SK-N-SH (cell line): Measurements from ENCODE around the gene ARHGEF17. TPM values are rescaled to one million over a fixed set of nuclear protein-coding genes. Genes with fewer than 3 reads are reported as not detected.

Experiments
- CTCF ChIA-PET: fragments of 300-600, 350-600 bp; formaldehyde crosslinking; extraction: SDS; loops from one replicate; lab custom pipeline; 2021; lab: Yijun Ruan, JAX
- POLR2A ChIA-PET: fragments of 350-600 bp; sonication (Branson Sonifier 250); formaldehyde crosslinking; extraction: SDS; loops from one replicate; lab custom pipeline; 2020; ENCODE audit warnings: antibody characterized with exemption, inconsistent platforms; lab: Yijun Ruan, JAX
- DNase-seq: peaks from one replicate; pipeline ENCODE4 v3.0.0; 2012
- H2AFZ ChIP-seq: fragments of 200-600 bp; sonication (generic); 2 replicates; pipeline ENCODE4 v1.8.1; 2016; ENCODE audit warnings: antibody characterized with exemption, mild to moderate bottlenecking, low read depth
- H3F3A ChIP-seq: fragments of 200-600 bp; sonication (generic); replicated peaks from 2 replicates; pipeline ENCODE3; 2016; ENCODE audit warnings: antibody characterized with exemption, mild to moderate bottlenecking; ENCODE audit not compliant: insufficient read depth
- H3K27ac ChIP-seq, 2 experiments: fragments of 200-500 bp in 1 of 2; fragments of 200-600 bp in 1 of 2; sonication (Bioruptor generic) in 1 of 2; sonication (generic), shearing (Covaris generic) in 1 of 2; 2 replicates each; pipeline versions ENCODE4 v1.5.1 to v1.6.1; 2014 to 2016; ENCODE audit warnings: low read depth in 2 of 2, inconsistent platforms in 1 of 2, low read length in 1 of 2, mild to moderate bottlenecking in 1 of 2, mixed read lengths in 1 of 2
- H3K27me3 ChIP-seq: fragments of 200-600 bp; sonication (generic), shearing (Covaris generic); 2 replicates; pipeline ENCODE4 v1.6.1; 2016; ENCODE audit warnings: mixed run types; ENCODE audit not compliant: insufficient read depth
- H3K36me3 ChIP-seq, 2 experiments: fragments of 200-500 bp in 1 of 2; fragments of 200-600 bp in 1 of 2; sonication (Bioruptor generic) in 1 of 2; sonication (generic) in 1 of 2; replicated peaks in 1 of 2; 2 replicates each; pipeline versions ENCODE3 to v1.5.1; 2014 to 2016; ENCODE audit warnings: low read length in 1 of 2, mild to moderate bottlenecking in 1 of 2; ENCODE audit not compliant: insufficient read depth in 2 of 2, control insufficient read depth in 1 of 2
- H3K4me1 ChIP-seq, 2 experiments: fragments of 200-500 bp in 1 of 2; fragments of 200-600 bp in 1 of 2; sonication (Bioruptor generic) in 1 of 2; sonication (generic), shearing (Covaris generic) in 1 of 2; 2 replicates each; pipeline versions ENCODE4 v1.5.1 to v1.6.1; 2014 to 2016; ENCODE audit warnings: low read depth in 1 of 2, low read length in 1 of 2, mixed run types in 1 of 2; ENCODE audit not compliant: insufficient read depth in 2 of 2, control insufficient read depth in 1 of 2
- H3K4me2 ChIP-seq: fragments of 200-600 bp; sonication (generic), shearing (Covaris generic); 2 replicates; pipeline ENCODE4 v1.6.1; 2017; ENCODE audit warnings: mixed run types
- H3K4me3 ChIP-seq, 2 experiments: fragments of 200-500 bp in 1 of 2; fragments of 200-600 bp in 1 of 2; sonication (Bioruptor generic) in 1 of 2; sonication (generic), shearing (Covaris generic) in 1 of 2; 2 replicates each; pipeline versions ENCODE4 v1.5.1 to v1.8.1; 2014 to 2016; ENCODE audit warnings: low read depth in 2 of 2, inconsistent platforms in 1 of 2, low read length in 1 of 2, mild to moderate bottlenecking in 1 of 2, mixed read lengths in 1 of 2, moderate library complexity in 1 of 2
- H3K79me2 ChIP-seq: fragments of 200-600 bp; sonication (generic); 2 replicates; pipeline ENCODE4 v1.8.1; 2017; ENCODE audit warnings: mild to moderate bottlenecking; ENCODE audit not compliant: insufficient read depth
- H3K9ac ChIP-seq: fragments of 200-600 bp; sonication (generic); 2 replicates; pipeline ENCODE4 v1.6.1; 2017; ENCODE audit warnings: mixed run types
- H3K9me2 ChIP-seq: fragments of 200-600 bp; sonication (generic); 2 replicates; pipeline ENCODE4 v1.6.1; 2017; ENCODE audit warnings: mixed run types
- H3K9me3 ChIP-seq: fragments of 200-600 bp; sonication (generic); 2 replicates; pipeline ENCODE4 v1.6.1; 2017; ENCODE audit warnings: mixed run types, mild to moderate bottlenecking, moderate library complexity
- H4K20me1 ChIP-seq: fragments of 200-600 bp; sonication (generic); 2 replicates; pipeline ENCODE4 v1.6.1; 2017; ENCODE audit warnings: mild to moderate bottlenecking, mixed run types; ENCODE audit not compliant: insufficient read depth
- CHD2 ChIP-seq: fragments of 150-350 bp; IDR thresholded peaks from 2 replicates; pipeline ENCODE4 v1.6.1; 2018; ENCODE audit warnings: low read length; ENCODE audit not compliant: partially characterized antibody
- CTCF ChIP-seq: fragments of 200-600 bp; sonication (generic); IDR thresholded peaks from 2 replicates; pipeline ENCODE4 v1.6.1; 2017; ENCODE audit warnings: antibody characterized with exemption, mild to moderate bottlenecking, moderate library complexity
- EZH2phosphoT487 ChIP-seq: fragments of 200-600 bp; sonication (generic); IDR thresholded peaks from 2 replicates; pipeline ENCODE4 v1.6.1; 2017; ENCODE audit warnings: low read depth, mixed run types, mild to moderate bottlenecking, antibody characterized with exemption, moderate library complexity, borderline replicate concordance
- FOXJ3 ChIP-seq: sonication (generic); formaldehyde crosslinking; IDR thresholded peaks from 2 replicates; pipeline ENCODE4 v1.5.1; 2020; ENCODE audit warnings: mild to moderate bottlenecking, missing genetic modification reagents
- GABPA ChIP-seq: IDR thresholded peaks from 2 replicates; pipeline ENCODE4 v1.4.0; 2012; ENCODE audit warnings: low read depth, mild to moderate bottlenecking
- GATA2 ChIP-seq: sonication (generic); formaldehyde crosslinking; IDR thresholded peaks from 2 replicates; pipeline ENCODE4 v1.5.0; 2020; ENCODE audit warnings: mild to moderate bottlenecking, missing genetic modification reagents
- MAX ChIP-seq: IDR thresholded peaks from 2 replicates; pipeline ENCODE4 v1.4.0; 2012; ENCODE audit warnings: low read depth
- MXI1 ChIP-seq: IDR thresholded peaks from 2 replicates; pipeline ENCODE4 v1.6.1; 2012; ENCODE audit warnings: mild to moderate bottlenecking, low read depth, low read length, improper control_type of control experiment
- NFIC ChIP-seq: IDR thresholded peaks from 2 replicates; pipeline ENCODE4 v1.4.0; 2012; ENCODE audit warnings: borderline replicate concordance
- RAD21 ChIP-seq: IDR thresholded peaks from 2 replicates; pipeline ENCODE4 v1.6.1; 2012; ENCODE audit warnings: mild to moderate bottlenecking, low read length
- SMC3 ChIP-seq: IDR thresholded peaks from 2 replicates; pipeline ENCODE4 v1.6.1; 2012; ENCODE audit warnings: low read depth, low read length, improper control_type of control experiment
- ZBTB33 ChIP-seq: IDR thresholded peaks from 2 replicates; pipeline ENCODE4 v1.4.0; 2012; ENCODE audit warnings: low read depth, borderline replicate concordance
- WGBS: methylation state at CpG from one replicate; pipeline ENCODE4 v1.1.6; 2017; ENCODE audit warnings: low lambda C conversion rate; 5-methylcytosine and 5-hydroxymethylcytosine counted together
- polyA plus RNA-seq, 3 experiments: library from polyadenylated mRNA; depleted of rRNA; stranded (reverse); fragments of >200 nt; gene quantifications; 2 replicates each; pipeline ENCODE4 v1.2.3, GENCODE V29; 2012
- TF ChIP-seq, protein P1 (sequence below): fragments of 150-350 bp; IDR thresholded peaks from 2 replicates; pipeline ENCODE4 v1.6.1; 2017; ENCODE audit warnings: antibody characterized with exemption, low read length, low read depth, borderline replicate concordance

The ARHGEF17 gene
- polyA plus RNA-seq, 1 of the 3 experiments (the other 2 are of a cell fraction): 45.9 TPM

- no peaks in the 10 kb centered on the region for H4K20me1 ChIP-seq
- H3K79me2 ChIP-seq: no peaks in the 10 kb centered on the region
- ChIA-PET POLR2A (interaction anchor here (0.6 to 1.7 kb wide), 2 partner anchors 44 to 75 kb away, joined by 3 to 8 read pairs; no protein-coding TSS in a partner anchor), CTCF (interaction anchor here (0.6 to 14.8 kb wide), 82 partner anchors 8 to 570 kb away, joined by 3 to 283 read pairs (median 4); partner anchors contain the start of genes ARHGEF17, P2RY2 and P2RY6)
- DNase-seq: peak; percentile 92
- no peaks in the 10 kb centered on the region for H3K27me3 ChIP-seq
- no peaks in the 10 kb centered on the region for H3K9me3 ChIP-seq
- peaks cover 9 to 29% of the 10 kb centered on the region in 2 experiments for H3K4me1 ChIP-seq
- no peaks in the 10 kb centered on the region for H3K9me2 ChIP-seq
- H3K9ac ChIP-seq: peak overlapping the region; percentile 64
- H3K4me2 ChIP-seq: peak overlapping the region; percentile 40; the same call in 1 of the 2 replicates
- H3K36me3 ChIP-seq: no peaks in the 10 kb centered on the region
- H3K27ac ChIP-seq: peak overlapping the region; percentile 35 to 48
- H3F3A ChIP-seq: no peaks in the 10 kb centered on the region
- H3K4me3 ChIP-seq: peak overlapping the region in 1 of 2 experiments; percentile 25; a peak in 1 of 4 replicates
- peak; percentile 95 for TF ChIP-seq CTCF
- peak; percentile 26 for TF ChIP-seq CHD2
- TF ChIP-seq MAX: no peak
- TF ChIP-seq RAD21: peak; percentile 97
- peak; percentile 92 for TF ChIP-seq SMC3
- TF ChIP-seq GATA2 (CRISPR knock-in tag): no peak
- 30% methylated on average over 16 of the region's 17 CpGs for WGBS
- H2AFZ ChIP-seq: peak overlapping the region; percentile 80; the same call in 1 of the 2 replicates
Observed at GRCh38 chr11:73288873-73289707, 19.0 kb upstream of the ARHGEF17 start.

DNA sequence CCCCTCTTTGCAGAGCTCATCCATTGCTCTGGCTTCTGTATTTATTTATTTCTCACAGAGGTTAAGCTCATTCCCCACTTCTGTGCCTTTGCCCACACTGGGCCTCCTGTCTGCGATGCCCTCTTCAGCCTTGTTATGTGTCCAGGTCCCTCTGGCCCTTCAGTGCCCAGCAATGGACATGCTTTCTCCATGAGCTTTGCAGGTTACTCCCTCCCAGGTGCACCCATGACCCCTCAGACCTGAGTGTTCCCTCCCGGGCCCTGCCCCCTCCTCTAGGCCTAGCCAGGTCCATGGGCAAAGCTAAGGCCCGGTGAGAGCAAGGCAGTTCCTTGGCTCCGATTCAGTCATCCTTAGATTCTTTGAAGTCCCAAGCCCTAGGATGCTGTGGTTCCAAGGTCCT lies 17.5 kb upstream of the ARHGEF17 start:
- ChIA-PET CTCF (interaction anchor here (0.7 to 14.8 kb wide), 19 partner anchors 9 to 556 kb away, joined by 3 to 283 read pairs (median 14); partner anchors contain the start of genes ARHGEF17 and P2RY6), POLR2A (no interaction called here)
- Histone ChIP-seq H3K4me1 (peaks cover 9 to 26% of the 10 kb centered on the region in 2 experiments), H3K9ac (no peak overlapping the region), H3K4me2 (no peak overlapping the region), H3K27me3 (no peaks in the 10 kb centered on the region), H3K79me2 (no peaks in the 10 kb centered on the region), H3K9me3 (no peaks in the 10 kb centered on the region), H2AFZ (no peak overlapping the region), H3K27ac (no peak overlapping the region), H3F3A (no peaks in the 10 kb centered on the region), H3K4me3 (no peak overlapping the region), H3K9me2 (no peaks in the 10 kb centered on the region), H3K36me3 (no peaks in the 10 kb centered on the region), H4K20me1 (no peaks in the 10 kb centered on the region)
- no peak for DNase-seq
- 92% methylated on average over 4 of the region's 4 CpGs for WGBS
- TF ChIP-seq MAX (no peak), FOXJ3 (CRISPR knock-in tag) (no peak), RAD21 (no peak), MXI1 (no peak), GABPA (no peak), NFIC (no peak), EZH2phosphoT487 (no peak), ZBTB33 (no peak)
- TF ChIP-seq, protein P1, sequence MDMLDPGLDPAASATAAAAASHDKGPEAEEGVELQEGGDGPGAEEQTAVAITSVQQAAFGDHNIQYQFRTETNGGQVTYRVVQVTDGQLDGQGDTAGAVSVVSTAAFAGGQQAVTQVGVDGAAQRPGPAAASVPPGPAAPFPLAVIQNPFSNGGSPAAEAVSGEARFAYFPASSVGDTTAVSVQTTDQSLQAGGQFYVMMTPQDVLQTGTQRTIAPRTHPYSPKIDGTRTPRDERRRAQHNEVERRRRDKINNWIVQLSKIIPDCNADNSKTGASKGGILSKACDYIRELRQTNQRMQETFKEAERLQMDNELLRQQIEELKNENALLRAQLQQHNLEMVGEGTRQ: no peak
